ENCODE data around the gene UTP14C. TPM values are rescaled to one million over a fixed set of nuclear protein-coding genes. Genes with fewer than 3 reads are reported as not detected.
"Not testable (repeated sequence)": the region's sequence is repeated elsewhere in the genome, so short reads cannot be mapped to it uniquely, and the experiment has no call there.

The UTP14C gene
- total RNA-seq, 1 experiment from 2014 or later = 19.8 TPM

GRCh38 chr13:51981355-51981754 lies 43.1 kb upstream of the UTP14C start:
- no peaks in the 10 kb centered on the region for H3K27me3 Mint-ChIP-seq (ENCODE audit: low read depth)
- Histone ChIP-seq H3K56ac (ENCODE audit: insufficient read length, low read depth, low read length) (no peak overlapping the region), H4K8ac (replicated peaks; ENCODE audit: insufficient read length, low read depth, low read length) (no peak overlapping the region), H3K27ac (ENCODE audit: insufficient read length, low read depth, low read length) (no peak overlapping the region), H4K20me1 (ENCODE audit: control insufficient read depth, insufficient read depth, insufficient read length) (no peaks in the 10 kb centered on the region), H2AFZ (ENCODE audit: low read length) (no peak overlapping the region), H4K5ac (ENCODE audit: insufficient read length, low read depth, low read length) (no peak overlapping the region), H3K23me2 (ENCODE audit: insufficient read length, low read depth, low read length, poor library complexity, severe bottlenecking) (no peaks in the 10 kb centered on the region), H3K4ac (ENCODE audit: low read depth, low read length) (no peak overlapping the region), H3T11ph (ENCODE audit: low read length) (no peak overlapping the region), H4K91ac (ENCODE audit: insufficient read length, low read depth, low read length) (no peak overlapping the region), H2AK5ac (ENCODE audit: insufficient read length, low read length) (no peak overlapping the region), H3K27me3 (ENCODE audit: insufficient read depth, low read length) (no peaks in the 10 kb centered on the region), H2BK15ac (ENCODE audit: low read depth, low read length) (no peak overlapping the region), H2BK5ac (ENCODE audit: insufficient read length, low read length) (no peak overlapping the region), H3K79me1 (ENCODE audit: insufficient read depth, low read depth, low read length, poor library complexity, severe bottlenecking) (no peaks in the 10 kb centered on the region), H3K4me2 (ENCODE audit: insufficient read depth, insufficient read length, low read length) (no peak overlapping the region), H2BK12ac (ENCODE audit: insufficient read length, low read depth, low read length) (no peak overlapping the region), H3K79me2 (ENCODE audit: insufficient read depth, low read length) (no peaks in the 10 kb centered on the region), H3K23ac (ENCODE audit: insufficient read length, low read depth, low read length) (no peak overlapping the region), H2BK20ac (ENCODE audit: low read depth, low read length, poor library complexity, severe bottlenecking) (no peak overlapping the region), H3K14ac (ENCODE audit: insufficient read depth, low read length) (no peak overlapping the region), H2BK120ac (ENCODE audit: low read depth, low read length, poor library complexity, severe bottlenecking) (no peak overlapping the region), H3K9me3 (ENCODE audit: control insufficient read depth, low read depth, low read length) (no peaks in the 10 kb centered on the region), H3K18ac (ENCODE audit: insufficient read length, low read depth, low read length) (no peak overlapping the region), H3K9ac (ENCODE audit: extremely low read depth, insufficient read length, low read length) (no peak overlapping the region), H3K4me1 (ENCODE audit: insufficient read depth, low read length) (no peaks in the 10 kb centered on the region)
- WGBS (ENCODE audit: extremely low coverage, insufficient read length, low lambda C conversion rate) = no CpG with 5 or more reads among the region's 4 CpGs
- H3K9me3 Mint-ChIP-seq = peaks cover 2 to 6% of the 10 kb centered on the region in 2 experiments; a peak in 2 of 5 replicates
- H3K27ac Mint-ChIP-seq = peak overlapping the region in 1 of 3 experiments; percentile 36; a peak in 2 of 7 replicates
- no peak for DNase-seq
- H3K4me1 Mint-ChIP-seq = peaks cover 6 to 10% of the 10 kb centered on the region in 2 experiments
- H3K4me3 Mint-ChIP-seq = no peak overlapping the region
- TF ChIP-seq CTCF (conservative IDR thresholded peaks at IDR 0.05) = no peak
- no peaks in the 10 kb centered on the region for H3K36me3 Mint-ChIP-seq (ENCODE audit: insufficient read depth in 1 of 3, low read depth in 3 of 3)

GRCh38 chr13:51983292-51983691 lies 41.2 kb upstream of the UTP14C start:
- not testable (repeated sequence) for H3K9ac ChIP-seq (ENCODE audit: extremely low read depth, insufficient read length, low read length); H3K27ac ChIP-seq (ENCODE audit: insufficient read length, low read depth, low read length); H3K23me2 ChIP-seq (ENCODE audit: insufficient read length, low read depth, low read length, poor library complexity, severe bottlenecking); H3K27me3 ChIP-seq (ENCODE audit: insufficient read depth, low read length); H4K8ac ChIP-seq (replicated peaks; ENCODE audit: insufficient read length, low read depth, low read length); H3K4me2 ChIP-seq (ENCODE audit: insufficient read depth, insufficient read length, low read length); H2AK5ac ChIP-seq (ENCODE audit: insufficient read length, low read length); H4K5ac ChIP-seq (ENCODE audit: insufficient read length, low read depth, low read length); H4K20me1 ChIP-seq (ENCODE audit: control insufficient read depth, insufficient read depth, insufficient read length); DNase-seq; H2AFZ ChIP-seq (ENCODE audit: low read length); H3K79me1 ChIP-seq (ENCODE audit: insufficient read depth, low read depth, low read length, poor library complexity, severe bottlenecking); H2BK15ac ChIP-seq (ENCODE audit: low read depth, low read length); H3K9me3 ChIP-seq (ENCODE audit: control insufficient read depth, low read depth, low read length); H3K4ac ChIP-seq (ENCODE audit: low read depth, low read length); H3K4me3 Mint-ChIP-seq; H2BK120ac ChIP-seq (ENCODE audit: low read depth, low read length, poor library complexity, severe bottlenecking); H3K4me1 Mint-ChIP-seq; H3K36me3 Mint-ChIP-seq (ENCODE audit: insufficient read depth in 1 of 3, low read depth in 3 of 3); H3K14ac ChIP-seq (ENCODE audit: insufficient read depth, low read length); H3K27ac Mint-ChIP-seq; H3K79me2 ChIP-seq (ENCODE audit: insufficient read depth, low read length); H2BK20ac ChIP-seq (ENCODE audit: low read depth, low read length, poor library complexity, severe bottlenecking); H3K18ac ChIP-seq (ENCODE audit: insufficient read length, low read depth, low read length); H3K27me3 Mint-ChIP-seq (ENCODE audit: low read depth); H3T11ph ChIP-seq (ENCODE audit: low read length); H3K23ac ChIP-seq (ENCODE audit: insufficient read length, low read depth, low read length); H3K56ac ChIP-seq (ENCODE audit: insufficient read length, low read depth, low read length); H3K4me1 ChIP-seq (ENCODE audit: insufficient read depth, low read length); H2BK12ac ChIP-seq (ENCODE audit: insufficient read length, low read depth, low read length); H4K91ac ChIP-seq (ENCODE audit: insufficient read length, low read depth, low read length); H2BK5ac ChIP-seq (ENCODE audit: insufficient read length, low read length)
- WGBS (ENCODE audit: extremely low coverage, insufficient read length, low lambda C conversion rate) = no CpG with 5 or more reads among the region's 3 CpGs
- peaks cover 7 to 12% of the 10 kb centered on the region in 2 experiments; a peak in 4 of 5 replicates for H3K9me3 Mint-ChIP-seq
